Measurements from ENCODE around the gene ENAH. TPM values are rescaled to one million over a fixed set of nuclear protein-coding genes. Genes with fewer than 3 reads are reported as not detected.
"Not testable (repeated sequence)": the region's sequence is repeated elsewhere in the genome, so short reads cannot be mapped to it uniquely, and the experiment has no call there.

ENAH gene
- 158 and 216 TPM in 2 replicates for total RNA-seq (2014; rRNA removed; shearing (Covaris generic))

DNA sequence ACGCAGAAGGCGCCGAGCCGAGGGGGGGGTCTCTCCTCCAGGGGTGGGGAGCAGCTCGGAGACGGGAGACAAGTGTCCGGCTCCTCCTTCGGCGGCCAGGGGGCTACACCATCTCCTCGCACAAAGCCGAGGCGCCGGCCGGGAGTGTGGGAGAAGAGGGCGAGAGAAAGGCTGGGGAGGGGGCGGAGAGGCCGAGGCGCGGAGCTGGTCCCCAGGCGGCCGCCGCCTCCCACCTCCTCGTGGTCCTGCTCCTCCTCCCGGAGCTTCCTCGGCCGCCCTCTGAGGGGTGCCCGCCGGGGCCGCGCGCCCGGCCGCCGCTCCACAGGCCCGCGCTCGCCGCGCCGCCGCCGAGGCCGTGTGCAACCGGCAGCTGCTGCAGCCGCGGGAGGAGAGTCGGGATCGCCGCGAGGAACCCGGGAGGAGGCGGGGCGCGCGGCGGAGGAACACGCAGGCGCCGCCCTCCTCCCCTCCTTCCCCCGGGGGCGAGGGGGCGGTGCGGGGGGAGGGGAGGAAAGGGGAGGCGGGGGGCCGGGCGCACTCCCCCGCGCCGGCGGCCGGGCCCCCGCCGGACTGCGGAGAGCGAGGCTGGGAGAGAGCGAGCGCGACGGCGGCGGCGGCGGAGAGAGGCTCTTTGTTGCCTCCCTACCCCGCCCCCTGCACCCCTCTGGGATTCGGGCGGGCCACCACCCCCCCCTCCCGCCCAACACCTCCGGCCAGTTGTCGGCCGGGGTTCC is at the start of gene ENAH:
ENAH (minus strand) TSS at position 395 of the 734 bp plus-strand sequence. CDS start 433 bp downstream, outside the sequence.
- no peaks in the 10 kb centered on the region for H3K27me3 ChIP-seq (replicated peaks)
- peaks cover 57% of the 10 kb centered on the region for H3K4me1 ChIP-seq (replicated peaks)
- peak; percentile 60 to 90 for DNase-seq (ENCODE audit: low read depth in 1 of 2, low spot score in 2 of 2)
- H3K36me3 ChIP-seq: peaks cover 23% of the 10 kb centered on the region
- H3K27ac ChIP-seq: peak within 1 kb of the TSS; percentile 98
- H3K9me3 ChIP-seq (replicated peaks): no peaks in the 10 kb centered on the region
- H3K4me3 ChIP-seq: peak within 1 kb of the TSS; percentile 90

DNA sequence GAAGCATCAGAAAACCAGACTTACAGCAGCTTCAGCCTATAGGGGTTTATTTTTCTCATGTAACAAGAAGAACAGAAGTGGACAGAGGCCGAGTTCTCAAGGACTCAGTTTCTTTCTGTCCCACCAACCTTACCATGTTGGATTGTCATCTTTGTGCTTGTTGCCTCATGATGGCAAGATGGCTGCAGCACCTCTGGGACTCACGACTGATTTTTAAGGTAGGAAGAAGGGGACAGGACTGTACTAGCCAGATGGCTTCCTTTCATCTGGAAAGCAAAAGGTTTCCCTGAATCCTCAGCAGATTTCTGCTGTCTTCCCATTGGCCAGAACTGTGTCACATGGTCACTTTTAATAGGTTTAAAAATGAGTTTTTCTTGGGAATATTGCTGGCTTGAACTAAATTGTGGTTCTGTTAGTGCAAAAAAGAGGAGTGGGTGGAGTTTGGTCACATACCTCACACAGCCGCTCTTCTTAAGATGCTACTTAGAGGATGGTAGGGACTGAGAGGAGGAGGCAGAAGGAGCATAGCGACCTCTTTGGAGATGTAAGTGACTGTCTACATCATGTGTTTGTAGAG is 48.1 kb upstream of the ENAH start:
- H3K9me3 ChIP-seq (replicated peaks): no peaks in the 10 kb centered on the region
- DNase-seq (ENCODE audit: low read depth in 1 of 2, low spot score in 2 of 2): peak; percentile 65 to 94
- H3K27me3 ChIP-seq (replicated peaks): no peaks in the 10 kb centered on the region
- H3K27ac ChIP-seq: peak overlapping the region; percentile 99
- H3K4me3 ChIP-seq: peak overlapping the region; percentile 31
- H3K36me3 ChIP-seq: no peaks in the 10 kb centered on the region
- peaks cover 34% of the 10 kb centered on the region for H3K4me1 ChIP-seq (replicated peaks)

DNA sequence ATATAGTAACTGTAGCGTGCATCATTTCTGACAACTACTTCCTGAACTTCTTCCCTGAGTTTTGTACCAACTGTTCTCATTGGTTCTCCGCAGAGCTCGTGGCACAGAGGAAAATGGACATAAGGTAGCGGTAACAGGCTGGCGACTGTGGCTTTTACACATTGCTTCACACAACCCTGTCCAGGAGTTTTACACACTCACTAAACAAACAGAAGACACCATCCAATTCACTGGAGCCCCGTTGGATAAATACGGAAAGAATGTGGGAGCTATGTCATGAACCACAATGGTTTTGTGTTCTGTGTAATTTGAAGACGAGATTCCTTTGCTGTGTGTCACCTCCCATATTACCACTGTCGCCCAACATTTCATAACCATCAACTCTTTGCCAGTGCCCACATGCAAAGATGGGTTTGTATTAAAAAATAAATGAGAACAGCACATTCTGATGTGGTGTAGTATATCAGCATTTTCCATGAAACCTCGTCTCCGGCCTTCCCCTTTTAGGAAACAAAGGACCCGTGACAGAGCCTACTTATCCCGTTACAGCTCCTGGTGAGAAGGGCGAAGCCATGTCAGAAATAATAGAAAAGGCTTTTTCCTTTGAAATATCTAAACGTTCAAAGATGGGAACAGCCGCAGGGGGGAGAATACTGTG is 47.4 kb upstream of the ENAH start:
- no peaks in the 10 kb centered on the region for H3K27me3 ChIP-seq (replicated peaks)
- H3K4me3 ChIP-seq: peak overlapping the region; percentile 31
- peaks cover 40% of the 10 kb centered on the region for H3K4me1 ChIP-seq (replicated peaks)
- H3K36me3 ChIP-seq: no peaks in the 10 kb centered on the region
- H3K9me3 ChIP-seq (replicated peaks): no peaks in the 10 kb centered on the region
- H3K27ac ChIP-seq: peak overlapping the region; percentile 99
- peak; percentile 92 to 99 for DNase-seq (ENCODE audit: low read depth in 1 of 2, low spot score in 2 of 2)

DNA sequence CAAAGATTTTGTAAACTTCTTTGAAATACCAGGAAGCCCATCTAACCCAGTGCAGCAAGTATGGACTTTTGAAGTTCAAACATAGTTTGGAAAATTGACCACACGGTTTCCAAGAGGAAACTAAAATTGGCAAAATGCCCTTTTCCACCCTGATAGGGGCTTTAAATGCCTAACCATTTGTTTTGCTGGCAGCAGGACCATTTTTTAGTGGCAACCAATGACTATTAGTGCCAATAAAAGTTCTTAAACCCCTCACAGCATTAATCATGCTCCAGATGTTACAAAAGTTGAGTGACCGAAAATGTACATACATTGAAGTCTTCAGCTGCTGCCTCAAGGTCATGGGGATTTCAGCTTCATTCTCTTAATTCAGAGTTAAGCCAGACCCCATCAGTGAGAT is 46.4 kb upstream of the ENAH start:
- no peak for DNase-seq (ENCODE audit: low read depth in 1 of 2, low spot score in 2 of 2)
- Histone ChIP-seq H3K9me3 (replicated peaks) (no peaks in the 10 kb centered on the region), H3K4me3 (no peak overlapping the region), H3K36me3 (no peaks in the 10 kb centered on the region), H3K27me3 (replicated peaks) (no peaks in the 10 kb centered on the region), H3K27ac (peak overlapping the region; percentile 99), H3K4me1 (replicated peaks) (peaks cover 40% of the 10 kb centered on the region)

DNA sequence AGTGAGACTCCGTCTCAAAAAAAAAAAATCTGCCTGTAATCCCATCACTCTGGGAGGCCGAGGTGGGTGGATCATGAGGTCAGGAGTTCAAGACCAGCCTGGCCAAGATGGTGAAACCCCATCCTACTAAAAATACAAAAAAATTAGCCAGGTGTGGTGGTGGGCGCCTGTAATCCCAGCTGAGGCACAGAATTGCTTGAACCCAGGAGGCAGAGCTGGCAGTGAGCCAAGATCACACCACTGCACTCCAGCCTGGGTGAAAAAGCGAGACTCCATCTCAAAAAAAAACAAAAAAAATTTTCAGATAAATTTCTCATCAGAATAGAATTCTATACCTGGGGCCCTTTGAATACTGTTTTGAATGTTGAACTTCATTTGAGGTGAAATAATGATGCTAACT is 45.3 kb upstream of the ENAH start:
- H3K4me1 ChIP-seq (replicated peaks): peaks cover 40% of the 10 kb centered on the region
- not testable (repeated sequence) for H3K27ac ChIP-seq; H3K4me3 ChIP-seq; H3K27me3 ChIP-seq (replicated peaks); DNase-seq (ENCODE audit: low read depth in 1 of 2, low spot score in 2 of 2); H3K36me3 ChIP-seq; H3K9me3 ChIP-seq (replicated peaks)

DNA sequence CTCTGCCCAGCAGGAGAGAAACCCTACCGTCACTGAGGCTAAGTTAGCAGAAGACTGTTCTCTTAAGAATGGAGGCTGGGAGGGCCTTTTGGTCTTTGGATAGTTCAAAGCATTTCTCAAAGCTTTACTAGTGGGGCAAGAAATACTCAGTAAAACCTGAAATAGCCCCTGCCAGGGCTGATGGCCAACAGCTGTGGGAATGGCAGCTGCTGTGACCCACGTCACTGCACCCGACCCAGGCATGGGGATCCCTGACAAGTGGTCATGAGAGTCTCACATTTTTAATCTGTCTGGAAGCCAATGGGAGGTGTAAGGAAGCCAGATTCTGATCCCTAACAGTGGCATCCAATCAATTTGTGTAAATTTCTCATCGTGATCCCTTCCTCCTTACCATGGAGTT is 44.5 kb upstream of the ENAH start:
- H3K27ac ChIP-seq: no peak overlapping the region
- H3K27me3 ChIP-seq (replicated peaks): no peaks in the 10 kb centered on the region
- no peak for DNase-seq (ENCODE audit: low read depth in 1 of 2, low spot score in 2 of 2)
- no peak overlapping the region for H3K4me3 ChIP-seq
- H3K36me3 ChIP-seq: no peaks in the 10 kb centered on the region
- H3K4me1 ChIP-seq (replicated peaks): peaks cover 40% of the 10 kb centered on the region
- H3K9me3 ChIP-seq (replicated peaks): no peaks in the 10 kb centered on the region

DNA sequence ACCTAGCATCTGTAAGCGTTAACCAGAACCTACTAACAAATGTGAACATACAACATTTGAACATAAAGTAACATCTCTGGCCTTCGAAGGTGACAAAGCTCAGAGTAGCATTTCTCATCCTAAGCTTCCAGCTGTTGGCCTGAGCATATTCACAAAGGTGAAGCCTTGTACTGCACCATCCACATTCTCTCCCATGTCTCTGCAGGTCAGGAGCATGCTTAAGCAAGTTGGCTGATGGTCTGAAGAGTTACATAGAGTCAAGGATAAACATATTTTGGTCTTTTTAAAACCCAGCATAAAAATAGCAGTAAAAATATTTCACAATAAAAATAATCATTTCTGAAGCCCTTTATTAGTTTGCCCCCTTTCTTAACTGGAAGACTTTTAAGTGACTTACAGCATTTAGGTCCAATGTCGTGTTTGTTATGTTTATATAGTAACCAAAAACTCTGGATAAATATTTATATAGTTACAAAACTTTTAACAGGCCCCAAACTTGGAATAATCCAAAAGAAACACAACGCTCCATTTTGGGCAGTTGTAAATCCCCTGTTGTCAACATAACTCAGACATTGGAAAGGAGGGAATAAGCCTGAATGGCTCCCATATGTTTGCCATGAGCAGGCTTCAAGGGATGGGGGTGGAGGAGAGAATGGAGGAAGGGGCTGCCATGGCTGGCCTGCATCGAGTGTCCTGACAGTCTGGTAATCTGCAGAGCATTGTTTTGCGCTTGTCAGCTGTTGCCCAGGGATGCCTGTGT is 42.8 kb upstream of the ENAH start:
- H3K4me3 ChIP-seq: no peak overlapping the region
- 0 out of 2 replicates have a peak overlapping the region, but pooled peaks have one; percentile 1 for H3K27ac ChIP-seq
- H3K9me3 ChIP-seq (replicated peaks): no peaks in the 10 kb centered on the region
- no peaks in the 10 kb centered on the region for H3K36me3 ChIP-seq
- DNase-seq (ENCODE audit: low read depth in 1 of 2, low spot score in 2 of 2): peak in 1 of 2 experiments; percentile 29
- no peaks in the 10 kb centered on the region for H3K27me3 ChIP-seq (replicated peaks)
- H3K4me1 ChIP-seq (replicated peaks): peaks cover 44% of the 10 kb centered on the region

DNA sequence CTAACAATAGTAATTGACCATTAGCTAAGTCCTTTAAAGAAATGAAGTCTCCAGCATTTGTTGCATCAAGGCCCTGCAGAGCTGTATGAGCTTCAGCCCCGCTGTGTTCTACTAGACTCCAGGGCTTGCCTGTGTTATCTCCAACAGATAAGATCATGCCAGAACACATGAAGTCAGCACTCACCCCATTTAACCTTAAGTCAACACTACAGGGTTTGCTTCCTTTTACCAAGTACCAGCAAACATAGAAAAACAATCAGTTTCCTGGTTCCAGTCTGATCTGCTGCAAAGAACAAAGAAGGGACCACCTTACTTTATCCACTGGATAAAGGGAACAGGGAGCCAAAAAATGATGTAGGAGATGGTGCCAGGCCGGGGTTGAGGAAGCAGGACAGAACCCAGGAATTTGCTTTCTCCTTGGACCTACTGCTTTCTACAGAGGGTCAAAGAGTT is 41.3 kb upstream of the ENAH start:
- Histone ChIP-seq H3K4me1 (replicated peaks) (peaks cover 48% of the 10 kb centered on the region), H3K27ac (no peak overlapping the region), H3K9me3 (replicated peaks) (no peaks in the 10 kb centered on the region), H3K27me3 (replicated peaks) (no peaks in the 10 kb centered on the region), H3K4me3 (no peak overlapping the region), H3K36me3 (no peaks in the 10 kb centered on the region)
- no peak for DNase-seq (ENCODE audit: low read depth in 1 of 2, low spot score in 2 of 2)

DNA sequence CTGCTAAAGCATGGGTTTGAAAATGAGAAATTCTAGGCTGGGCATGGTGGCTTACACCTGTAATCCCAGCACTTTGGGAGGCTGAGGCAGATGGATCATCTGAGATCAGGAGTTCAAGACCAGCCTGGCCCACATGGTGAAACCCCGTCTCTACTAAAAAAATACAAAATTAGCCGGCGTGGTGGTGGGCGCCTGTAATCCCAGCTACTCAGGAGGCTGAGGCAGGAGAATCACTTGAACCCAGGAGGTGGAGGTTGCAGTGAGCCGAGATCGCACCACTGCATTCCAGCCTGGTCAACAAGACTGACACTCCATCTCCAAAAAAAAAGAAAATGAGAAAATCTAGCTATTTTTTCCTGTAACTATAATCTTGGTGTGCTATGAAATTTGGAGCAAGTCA is 40.8 kb upstream of the ENAH start:
- H3K27me3 ChIP-seq (replicated peaks); H3K36me3 ChIP-seq; H3K27ac ChIP-seq; H3K4me3 ChIP-seq; H3K9me3 ChIP-seq (replicated peaks); DNase-seq (ENCODE audit: low read depth in 1 of 2, low spot score in 2 of 2): not testable (repeated sequence)
- peaks cover 43% of the 10 kb centered on the region for H3K4me1 ChIP-seq (replicated peaks)

DNA sequence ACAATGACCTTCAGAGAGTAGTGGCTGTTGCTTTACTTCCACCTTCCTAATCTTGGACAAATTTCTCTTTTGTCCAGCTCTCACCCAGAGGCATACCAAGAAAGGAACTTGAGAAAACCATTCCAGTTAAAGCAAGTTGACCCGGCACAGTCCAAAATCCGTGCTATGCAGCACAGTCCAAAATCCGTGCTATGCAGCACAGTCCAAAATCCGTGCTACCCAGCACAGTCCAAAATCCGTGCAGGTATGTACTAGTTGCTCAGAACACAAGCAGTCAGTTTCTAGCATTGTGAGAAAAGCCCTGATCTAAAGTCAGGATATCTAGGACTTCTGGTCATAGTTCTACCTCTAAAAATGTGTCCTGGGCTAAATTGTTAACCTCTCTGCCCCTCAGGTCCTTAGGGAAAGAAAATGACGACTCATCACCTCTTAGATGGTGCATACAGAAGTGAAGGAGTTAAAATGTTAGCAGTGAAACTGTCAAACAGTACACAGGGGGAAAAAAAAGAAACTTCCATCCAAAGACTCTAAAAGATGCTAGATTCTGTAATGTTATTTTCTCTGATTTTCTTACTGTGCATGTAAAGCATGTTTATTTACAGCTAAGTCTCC is 40.3 kb upstream of the ENAH start:
- Histone ChIP-seq H3K27ac (no peak overlapping the region), H3K36me3 (no peaks in the 10 kb centered on the region), H3K9me3 (replicated peaks) (no peaks in the 10 kb centered on the region), H3K4me1 (replicated peaks) (peaks cover 45% of the 10 kb centered on the region), H3K27me3 (replicated peaks) (no peaks in the 10 kb centered on the region), H3K4me3 (no peak overlapping the region)
- DNase-seq (ENCODE audit: low read depth in 1 of 2, low spot score in 2 of 2): no peak

DNA sequence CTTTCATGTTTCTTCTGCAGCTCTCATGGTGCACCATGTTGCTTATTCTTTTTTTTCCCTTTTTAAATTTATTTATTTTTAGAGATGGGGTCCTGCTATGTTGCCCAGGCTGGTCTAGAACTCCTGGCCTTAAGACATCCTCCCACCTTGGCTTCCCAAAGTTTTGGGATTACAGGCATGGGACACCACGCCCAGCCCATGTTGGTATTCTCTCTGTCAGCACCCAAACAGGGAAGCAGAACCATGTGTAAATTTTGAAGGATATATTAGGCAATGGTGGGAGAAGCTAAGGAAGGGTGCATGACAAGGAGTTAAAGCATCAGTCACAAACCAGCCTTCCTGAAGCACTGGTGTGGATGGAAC is 39.6 kb upstream of the ENAH start:
- Histone ChIP-seq H3K9me3 (replicated peaks) (no peaks in the 10 kb centered on the region), H3K4me1 (replicated peaks) (peaks cover 49% of the 10 kb centered on the region), H3K27ac (no peak overlapping the region), H3K4me3 (no peak overlapping the region), H3K27me3 (replicated peaks) (no peaks in the 10 kb centered on the region), H3K36me3 (no peaks in the 10 kb centered on the region)
- no peak for DNase-seq (ENCODE audit: low read depth in 1 of 2, low spot score in 2 of 2)

DNA sequence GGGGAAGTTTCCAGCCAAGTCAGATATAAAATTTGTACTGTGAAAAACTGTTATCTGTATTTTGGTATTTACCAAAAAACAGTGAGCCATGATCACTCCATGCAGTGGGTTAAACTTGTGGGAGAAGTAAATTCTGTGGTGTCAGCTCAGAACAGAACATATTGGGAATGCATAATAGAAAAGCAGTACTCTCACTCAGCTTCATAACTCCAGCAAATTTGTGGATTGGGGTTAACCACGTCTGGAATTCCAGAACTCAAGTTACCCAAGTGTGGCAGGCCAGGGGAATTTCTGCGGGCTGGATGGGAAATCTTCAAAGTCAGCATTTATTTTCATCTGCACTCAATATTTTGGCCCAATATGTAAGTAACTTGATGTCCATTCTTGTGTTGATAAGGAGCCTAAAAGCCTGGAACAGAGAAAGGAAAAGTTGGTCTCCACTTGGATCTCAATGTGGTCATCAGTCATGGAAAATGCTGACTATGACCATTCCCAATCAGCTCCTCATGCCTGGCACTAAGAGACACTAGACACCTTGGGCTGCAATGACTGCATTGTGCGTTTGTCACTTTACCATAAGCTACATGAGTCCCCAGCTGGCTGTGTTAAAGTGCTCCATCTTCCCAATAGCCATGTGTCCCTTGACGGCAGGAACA is 39.1 kb upstream of the ENAH start:
- H3K27ac ChIP-seq: peak overlapping the region; percentile 83

DNA sequence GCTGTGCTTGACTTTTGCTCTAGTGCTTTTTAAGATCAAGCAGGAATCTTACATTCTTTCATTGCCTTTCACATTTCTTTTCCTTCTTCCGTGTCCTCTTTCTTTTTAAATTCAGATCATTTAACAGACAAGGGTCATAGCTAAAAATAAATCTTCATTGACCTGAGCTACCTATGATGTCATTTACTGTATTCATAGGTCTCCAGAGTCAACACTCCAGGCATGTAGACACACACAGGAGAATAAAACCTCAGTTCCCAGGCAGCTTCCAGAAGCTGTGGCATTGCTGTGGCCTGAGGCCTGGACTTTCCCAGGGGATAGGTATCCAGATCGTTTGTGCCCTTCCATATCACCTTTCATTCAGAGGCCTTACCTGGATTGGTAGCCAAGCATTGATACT is 38.5 kb upstream of the ENAH start:
- peak in 1 of 2 experiments; percentile 54 for DNase-seq (ENCODE audit: low read depth in 1 of 2, low spot score in 2 of 2)
- H3K36me3 ChIP-seq: no peaks in the 10 kb centered on the region
- H3K27ac ChIP-seq: peak overlapping the region; percentile 83
- peaks cover 49% of the 10 kb centered on the region for H3K4me1 ChIP-seq (replicated peaks)
- H3K4me3 ChIP-seq: no peak overlapping the region
- no peaks in the 10 kb centered on the region for H3K9me3 ChIP-seq (replicated peaks)
- H3K27me3 ChIP-seq (replicated peaks): no peaks in the 10 kb centered on the region

More for the DNA sequence above, 39.1 kb upstream of the ENAH start:
- Histone ChIP-seq H3K9me3 (replicated peaks) (no peaks in the 10 kb centered on the region), H3K27me3 (replicated peaks) (no peaks in the 10 kb centered on the region), H3K4me3 (no peak overlapping the region), H3K4me1 (replicated peaks) (peaks cover 49% of the 10 kb centered on the region), H3K36me3 (no peaks in the 10 kb centered on the region)
- peak in 1 of 2 experiments; percentile 61 for DNase-seq (ENCODE audit: low read depth in 1 of 2, low spot score in 2 of 2)

Data from SJSA1 (cell line).